Neural progenitor cell (in vitro differentiated cells): Measurements from ENCODE around the gene MTCL1. TPM values are rescaled to one million over a fixed set of nuclear protein-coding genes. Genes with fewer than 3 reads are reported as not detected.

Experiments
- DNase-seq: peaks from one replicate; pipeline ENCODE4 v3.0.0-alpha.2; 2016; ENCODE audit warnings: low spot score
- H2AFZ ChIP-seq: fragments of 200-600 bp; sonication (generic); replicated peaks from 2 replicates; pipeline ENCODE4 v1.6.1; 2016; ENCODE audit warnings: antibody characterized with exemption
- H3F3A ChIP-seq: fragments of 200-600 bp; sonication (generic); 2 replicates; pipeline ENCODE4 v1.6.1; 2016; ENCODE audit warnings: antibody characterized with exemption, low read depth
- H3K27ac ChIP-seq: fragments of 200-600 bp; sonication (generic); 2 replicates; pipeline ENCODE4 v1.5.1; 2016; ENCODE audit warnings: mild to moderate bottlenecking
- H3K27me3 ChIP-seq: fragments of 200-600 bp; sonication (generic); 2 replicates; pipeline ENCODE4 v1.6.1; 2016; ENCODE audit warnings: mild to moderate bottlenecking, moderate library complexity
- H3K36me3 ChIP-seq: fragments of 200-600 bp; sonication (generic); 2 replicates; pipeline ENCODE4 v1.5.1; 2016
- H3K4me1 ChIP-seq: fragments of 200-600 bp; sonication (generic); 2 replicates; pipeline ENCODE4 v1.6.1; 2016; ENCODE audit warnings: mixed run types
- H3K4me2 ChIP-seq: fragments of 200-600 bp; sonication (generic); 2 replicates; pipeline ENCODE4 v1.6.1; 2016
- H3K4me3 ChIP-seq: fragments of 200-600 bp; sonication (generic); 2 replicates; pipeline ENCODE4 v1.5.1; 2016
- H3K79me2 ChIP-seq: fragments of 200-600 bp; sonication (generic); 2 replicates; pipeline ENCODE4 v1.6.1; 2016; ENCODE audit warnings: low read depth
- H3K9ac ChIP-seq: fragments of 200-600 bp; sonication (generic); 2 replicates; pipeline ENCODE4 v1.6.1; 2016
- H3K9me3 ChIP-seq: fragments of 200-600 bp; sonication (generic); 2 replicates; pipeline ENCODE4 v1.5.1; 2016; ENCODE audit warnings: low read depth
- H4K20me1 ChIP-seq: fragments of 200-600 bp; sonication (generic); 2 replicates; pipeline ENCODE4 v1.6.1; 2016; ENCODE audit warnings: low read depth
- H3K27ac Mint-ChIP-seq: 3 replicates; pipeline ENCODE4 v1.8.0; 2021; ENCODE audit warnings: mixed read lengths
- H3K27me3 Mint-ChIP-seq: 2 replicates; pipeline ENCODE4 v1.8.0; 2022; ENCODE audit warnings: low read depth, mild to moderate bottlenecking, inconsistent platforms, moderate library complexity, mixed read lengths; ENCODE audit not compliant: insufficient read depth
- H3K36me3 Mint-ChIP-seq: 3 replicates; pipeline ENCODE4 v1.8.0; 2021; ENCODE audit warnings: mixed read lengths
- H3K4me1 Mint-ChIP-seq: 3 replicates; pipeline ENCODE4 v1.8.0; 2021; ENCODE audit warnings: mixed read lengths
- H3K4me3 Mint-ChIP-seq: 3 replicates; pipeline ENCODE4 v1.8.0; 2021; ENCODE audit warnings: mild to moderate bottlenecking, moderate library complexity, mixed read lengths
- H3K9me3 Mint-ChIP-seq: 3 replicates; pipeline ENCODE4 v1.8.0; 2020; ENCODE audit warnings: mixed read lengths
- EZH2 ChIP-seq: fragments of 200-600 bp; sonication (generic); IDR thresholded peaks from 2 replicates; pipeline ENCODE4 v1.6.1; 2017; ENCODE audit warnings: antibody characterized with exemption, mild to moderate bottlenecking, moderate library complexity
- EZH2phosphoT487 ChIP-seq: fragments of 200-600 bp; sonication (generic); IDR thresholded peaks from 2 replicates; pipeline ENCODE4 v1.6.1; 2017; ENCODE audit warnings: antibody characterized with exemption
- total RNA-seq: library from RNA; depleted of rRNA; stranded (reverse); fragments of >200 nt; gene quantifications from 2 replicates; pipeline ENCODE4 v1.2.3, GENCODE V29; 2015; ENCODE audit warnings: low replicate concordance
- TF ChIP-seq, protein P1 (sequence below): fragments of 200-600 bp; sonication (generic); IDR thresholded peaks from 2 replicates; pipeline ENCODE4 v1.5.1; 2017; ENCODE audit warnings: antibody characterized with exemption, mild to moderate bottlenecking

Gene MTCL1
- total RNA-seq, 1 donor from 2014 or later, result 36.9 TPM

DNA sequence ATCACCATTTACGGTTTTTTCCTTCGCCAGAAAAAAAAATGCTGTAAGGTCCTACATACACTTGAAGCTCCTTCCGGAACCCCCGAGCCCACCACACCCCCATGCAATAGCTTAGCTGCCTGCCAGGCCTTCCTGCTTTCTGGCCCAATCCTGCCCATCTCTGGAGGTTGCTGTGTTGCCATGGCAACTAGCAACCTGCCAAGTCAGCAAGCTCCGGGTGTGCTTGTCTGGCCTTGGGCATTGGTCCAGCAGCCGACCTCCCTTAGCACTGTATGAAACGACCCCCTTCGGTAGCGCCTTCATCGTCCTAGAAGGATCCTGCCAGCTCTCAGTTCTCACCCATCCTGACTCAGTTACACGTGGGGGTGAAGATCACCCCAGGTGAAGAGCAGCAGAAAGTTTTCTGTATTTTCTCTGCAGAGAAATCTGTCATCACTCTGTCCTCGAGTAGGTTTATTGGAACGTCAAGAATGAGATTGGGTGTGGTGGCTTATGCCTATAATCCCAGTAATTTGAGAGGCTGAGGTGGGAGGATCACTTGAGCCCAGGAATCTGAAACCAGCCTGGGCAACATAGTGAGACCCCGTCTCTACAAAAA, 47.4 kb upstream of the MTCL1 start:
- Mint-ChIP-seq H3K9me3 (no peaks in the 10 kb centered on the region), H3K4me1 (peaks cover 68% of the 10 kb centered on the region), H3K4me3 (no peak overlapping the region), H3K36me3 (no peaks in the 10 kb centered on the region), H3K27me3 (peaks cover 10% of the 10 kb centered on the region), H3K27ac (peak overlapping the region; percentile 24)
- H3K79me2 ChIP-seq, result no peaks in the 10 kb centered on the region
- no peaks in the 10 kb centered on the region for H3K9me3 ChIP-seq
- TF ChIP-seq EZH2 (no peak), EZH2phosphoT487 (no peak)
- TF ChIP-seq, protein P1, sequence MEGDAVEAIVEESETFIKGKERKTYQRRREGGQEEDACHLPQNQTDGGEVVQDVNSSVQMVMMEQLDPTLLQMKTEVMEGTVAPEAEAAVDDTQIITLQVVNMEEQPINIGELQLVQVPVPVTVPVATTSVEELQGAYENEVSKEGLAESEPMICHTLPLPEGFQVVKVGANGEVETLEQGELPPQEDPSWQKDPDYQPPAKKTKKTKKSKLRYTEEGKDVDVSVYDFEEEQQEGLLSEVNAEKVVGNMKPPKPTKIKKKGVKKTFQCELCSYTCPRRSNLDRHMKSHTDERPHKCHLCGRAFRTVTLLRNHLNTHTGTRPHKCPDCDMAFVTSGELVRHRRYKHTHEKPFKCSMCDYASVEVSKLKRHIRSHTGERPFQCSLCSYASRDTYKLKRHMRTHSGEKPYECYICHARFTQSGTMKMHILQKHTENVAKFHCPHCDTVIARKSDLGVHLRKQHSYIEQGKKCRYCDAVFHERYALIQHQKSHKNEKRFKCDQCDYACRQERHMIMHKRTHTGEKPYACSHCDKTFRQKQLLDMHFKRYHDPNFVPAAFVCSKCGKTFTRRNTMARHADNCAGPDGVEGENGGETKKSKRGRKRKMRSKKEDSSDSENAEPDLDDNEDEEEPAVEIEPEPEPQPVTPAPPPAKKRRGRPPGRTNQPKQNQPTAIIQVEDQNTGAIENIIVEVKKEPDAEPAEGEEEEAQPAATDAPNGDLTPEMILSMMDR, result no peak
- H3K27me3 ChIP-seq, result no peaks in the 10 kb centered on the region
- H3K4me3 ChIP-seq, result no peak overlapping the region
- no peak overlapping the region for H3K4me2 ChIP-seq
- H3F3A ChIP-seq, result peaks cover 24% of the 10 kb centered on the region
- H2AFZ ChIP-seq, result no peak overlapping the region
- DNase-seq, result peak; percentile 73
- H4K20me1 ChIP-seq, result no peaks in the 10 kb centered on the region
- no peaks in the 10 kb centered on the region for H3K36me3 ChIP-seq
- H3K27ac ChIP-seq, result no peak overlapping the region
- no peak overlapping the region for H3K9ac ChIP-seq
- peaks cover 23% of the 10 kb centered on the region for H3K4me1 ChIP-seq

DNA sequence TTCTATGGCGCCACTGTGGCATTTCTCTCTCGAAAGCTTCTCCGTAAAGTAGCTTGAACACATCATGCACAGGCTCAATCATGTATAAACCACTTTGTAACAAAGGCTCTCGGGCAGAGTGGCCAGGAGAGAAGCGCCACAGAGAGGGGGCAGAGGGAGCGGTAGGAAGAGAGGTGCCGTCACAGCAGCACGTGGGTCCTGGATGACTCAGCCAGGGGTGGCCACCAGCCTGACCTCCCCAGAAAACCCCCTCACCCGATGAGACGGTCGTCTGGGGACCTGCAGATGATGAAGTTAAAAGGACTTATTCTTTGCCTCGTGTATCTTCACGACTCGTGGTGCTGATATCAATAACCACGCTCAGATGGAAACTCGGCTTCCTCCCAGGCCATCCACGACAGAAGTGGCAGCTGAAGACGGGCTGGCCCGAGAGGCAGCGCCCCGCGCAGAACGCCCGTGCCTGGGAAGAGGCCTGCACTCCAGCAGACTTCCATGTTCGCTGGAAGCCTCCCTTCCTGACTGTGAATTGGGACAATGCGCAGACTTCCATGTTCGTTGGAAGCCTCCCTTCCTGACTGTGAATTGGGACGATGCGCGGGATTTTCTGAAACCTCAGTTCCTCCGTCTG, 46.4 kb upstream of the MTCL1 start:
- Histone ChIP-seq H3F3A (peaks cover 24% of the 10 kb centered on the region), H3K27me3 (no peaks in the 10 kb centered on the region), H3K9ac (no peak overlapping the region), H4K20me1 (no peaks in the 10 kb centered on the region), H3K79me2 (no peaks in the 10 kb centered on the region), H3K4me3 (no peak overlapping the region), H3K4me2 (no peak overlapping the region), H3K36me3 (no peaks in the 10 kb centered on the region), H3K27ac (no peak overlapping the region), H3K9me3 (no peaks in the 10 kb centered on the region), H2AFZ (no peak overlapping the region), H3K4me1 (peaks cover 30% of the 10 kb centered on the region)
- Mint-ChIP-seq H3K36me3 (no peaks in the 10 kb centered on the region), H3K27ac (peak overlapping the region; percentile 60), H3K27me3 (peaks cover 13% of the 10 kb centered on the region), H3K4me3 (no peak overlapping the region), H3K9me3 (no peaks in the 10 kb centered on the region), H3K4me1 (peaks cover 70% of the 10 kb centered on the region)
- no peak for DNase-seq
- TF ChIP-seq, protein P1, result no peak
- TF ChIP-seq EZH2 (no peak), EZH2phosphoT487 (no peak)

- H4K20me1 ChIP-seq, result no peaks in the 10 kb centered on the region
- Mint-ChIP-seq H3K9me3 (peaks cover 2% of the 10 kb centered on the region), H3K4me3 (no peak overlapping the region), H3K36me3 (no peaks in the 10 kb centered on the region), H3K27me3 (peaks cover 12% of the 10 kb centered on the region), H3K27ac (peak overlapping the region; percentile 88), H3K4me1 (peaks cover 70% of the 10 kb centered on the region)
- no peak overlapping the region for H3K4me2 ChIP-seq
- H2AFZ ChIP-seq, result no peak overlapping the region
- peaks cover 30% of the 10 kb centered on the region for H3K4me1 ChIP-seq
- TF ChIP-seq EZH2phosphoT487, result no peak
- DNase-seq, result no peak
- no peaks in the 10 kb centered on the region for H3K79me2 ChIP-seq
- H3K36me3 ChIP-seq, result no peaks in the 10 kb centered on the region
- peaks cover 24% of the 10 kb centered on the region for H3F3A ChIP-seq
- no peak overlapping the region for H3K4me3 ChIP-seq
- H3K9ac ChIP-seq, result no peak overlapping the region
- H3K27ac ChIP-seq, result no peak overlapping the region
- H3K9me3 ChIP-seq, result no peaks in the 10 kb centered on the region
- no peaks in the 10 kb centered on the region for H3K27me3 ChIP-seq
These were observed 45.6 kb upstream of the MTCL1 start for GRCh38 chr18:8659609-8660242.

DNA sequence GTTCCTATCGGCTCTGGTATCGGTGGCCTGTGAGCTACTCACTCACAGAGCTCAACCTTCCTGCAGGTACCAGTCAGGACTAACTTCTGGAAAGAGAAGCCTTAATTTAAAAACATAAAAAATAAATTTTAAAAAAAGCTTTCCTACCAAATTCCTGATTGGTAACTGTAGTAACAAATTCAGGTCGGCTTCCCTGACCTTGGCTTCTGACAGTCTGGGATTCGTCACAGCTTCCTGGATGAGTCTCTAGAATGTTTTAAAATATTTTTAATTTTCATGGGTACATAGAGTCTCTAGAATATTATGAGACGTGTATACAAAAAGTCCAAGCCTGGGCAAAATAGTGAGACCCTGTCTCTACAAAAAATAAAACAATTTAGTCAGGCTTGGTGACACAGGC, 45.0 kb upstream of the MTCL1 start:
- Histone ChIP-seq H2AFZ (no peak overlapping the region), H4K20me1 (no peaks in the 10 kb centered on the region), H3F3A (peaks cover 24% of the 10 kb centered on the region), H3K27ac (no peak overlapping the region), H3K4me1 (peaks cover 30% of the 10 kb centered on the region), H3K4me3 (no peak overlapping the region), H3K79me2 (no peaks in the 10 kb centered on the region), H3K9me3 (no peaks in the 10 kb centered on the region), H3K4me2 (no peak overlapping the region), H3K9ac (no peak overlapping the region), H3K27me3 (no peaks in the 10 kb centered on the region), H3K36me3 (no peaks in the 10 kb centered on the region)
- peaks cover 66% of the 10 kb centered on the region for H3K4me1 Mint-ChIP-seq
- peaks cover 2% of the 10 kb centered on the region for H3K9me3 Mint-ChIP-seq
- DNase-seq, result no peak
- no peak overlapping the region for H3K4me3 Mint-ChIP-seq
- TF ChIP-seq EZH2phosphoT487 (no peak), EZH2 (no peak)
- TF ChIP-seq, protein P1, result no peak
- peaks cover 9% of the 10 kb centered on the region for H3K27me3 Mint-ChIP-seq
- H3K27ac Mint-ChIP-seq, result peak overlapping the region; percentile 88
- no peaks in the 10 kb centered on the region for H3K36me3 Mint-ChIP-seq
